ENCODE data around the gene KNDC1. TPM values are rescaled to one million over a fixed set of nuclear protein-coding genes. Genes with fewer than 3 reads are reported as not detected.

The KNDC1 gene
- total RNA-seq, 4 donors from 2014 or later, result 2.1 to 9.3 (median 3.5) TPM

GRCh38 chr10:133123050-133123745 lies 36.8 kb upstream of the KNDC1 start:
- intact Hi-C loops (cut with DNase I), result loop anchor here (5.0 to 10.0 kb wide), 3 partner anchors 218 to 468 kb away; no protein-coding TSS in a partner anchor
- Histone ChIP-seq H3K4me3 (replicated peaks in 1 of 3) (no peak overlapping the region), H3K4me1 (no peaks in the 10 kb centered on the region), H3K36me3 (no peaks in the 10 kb centered on the region), H3K9me3 (no peaks in the 10 kb centered on the region), H3K27me3 (no peaks in the 10 kb centered on the region), H3K27ac (no peak overlapping the region)
- WGBS, 2 donors, result 81 to 83% methylated on average over 35 to 39 of the region's 39 CpGs
- TF ChIP-seq POLR2A (IDR thresholded peaks at IDR 0.05) (no peak), CTCF (IDR thresholded peaks at IDR 0.05) (no peak)
- DNase-seq, result peak in 1 of 2 donors; percentile 0

- Histone ChIP-seq H3K9me3 (no peaks in the 10 kb centered on the region), H3K27ac (no peak overlapping the region), H3K4me1 (no peaks in the 10 kb centered on the region), H3K27me3 (no peaks in the 10 kb centered on the region), H3K36me3 (no peaks in the 10 kb centered on the region), H3K4me3 (replicated peaks in 1 of 3) (no peak overlapping the region)
- DNase-seq, result peak in 1 of 2 donors; percentile 1
- WGBS, 2 donors, result 82 to 86% methylated on average over 22 to 23 of the region's 23 CpGs
- TF ChIP-seq CTCF (IDR thresholded peaks at IDR 0.05) (no peak), POLR2A (IDR thresholded peaks at IDR 0.05) (no peak)
- intact Hi-C loops (cut with DNase I), result loop anchor here (5.0 to 10.0 kb wide), 3 partner anchors 219 to 469 kb away; no protein-coding TSS in a partner anchor
These were observed 36.2 kb upstream of the KNDC1 start for GRCh38 chr10:133123746-133124356.

GRCh38 chr10:133124357-133125211 lies 35.4 kb upstream of the KNDC1 start:
- Histone ChIP-seq H3K27ac (no peak overlapping the region), H3K9me3 (no peaks in the 10 kb centered on the region), H3K27me3 (no peaks in the 10 kb centered on the region), H3K4me3 (replicated peaks in 1 of 3) (no peak overlapping the region), H3K36me3 (no peaks in the 10 kb centered on the region), H3K4me1 (no peaks in the 10 kb centered on the region)
- peak; percentile 34 to 46 for DNase-seq
- TF ChIP-seq POLR2A (IDR thresholded peaks at IDR 0.05), result no peak
- peak in 4 of 6 experiments; percentile 35 to 72 (median 50) for TF ChIP-seq CTCF (IDR thresholded peaks at IDR 0.05)
- WGBS, 2 donors, result 30 to 49% methylated on average over 30 to 44 of the region's 58 CpGs
- intact Hi-C loops (cut with DNase I), result loop anchor here (5.0 to 10.0 kb wide), 3 partner anchors 220 to 470 kb away; no protein-coding TSS in a partner anchor

- Histone ChIP-seq H3K27me3 (no peaks in the 10 kb centered on the region), H3K9me3 (no peaks in the 10 kb centered on the region), H3K4me3 (replicated peaks in 1 of 3) (no peak overlapping the region), H3K27ac (no peak overlapping the region), H3K36me3 (no peaks in the 10 kb centered on the region), H3K4me1 (no peaks in the 10 kb centered on the region)
- 85 to 88% methylated on average over 9 of the region's 9 CpGs for WGBS, 2 donors
- intact Hi-C loops (cut with DNase I), result loop anchor here (10.0 kb wide), 2 partner anchors 221 to 471 kb away; no protein-coding TSS in a partner anchor
- TF ChIP-seq POLR2A (IDR thresholded peaks at IDR 0.05), result no peak
- no peak for TF ChIP-seq CTCF (IDR thresholded peaks at IDR 0.05)
- DNase-seq, result no peak
These were observed 34.1 kb upstream of the KNDC1 start for GRCh38 chr10:133125901-133126300.
